ENCODE measurements around the gene WDR54. TPM values are rescaled to one million over a fixed set of nuclear protein-coding genes. Genes with fewer than 3 reads are reported as not detected.
A peak's percentile ranks its signal among the peaks of the same experiment; 100 is the strongest.
"Not testable (repeated sequence)": the region's sequence is repeated elsewhere in the genome, so short reads cannot be mapped to it uniquely, and the experiment has no call there.

The WDR54 gene
- polyA plus RNA-seq, 3 donors = 5.5 to 7.2 (median 6.6) TPM

DNA sequence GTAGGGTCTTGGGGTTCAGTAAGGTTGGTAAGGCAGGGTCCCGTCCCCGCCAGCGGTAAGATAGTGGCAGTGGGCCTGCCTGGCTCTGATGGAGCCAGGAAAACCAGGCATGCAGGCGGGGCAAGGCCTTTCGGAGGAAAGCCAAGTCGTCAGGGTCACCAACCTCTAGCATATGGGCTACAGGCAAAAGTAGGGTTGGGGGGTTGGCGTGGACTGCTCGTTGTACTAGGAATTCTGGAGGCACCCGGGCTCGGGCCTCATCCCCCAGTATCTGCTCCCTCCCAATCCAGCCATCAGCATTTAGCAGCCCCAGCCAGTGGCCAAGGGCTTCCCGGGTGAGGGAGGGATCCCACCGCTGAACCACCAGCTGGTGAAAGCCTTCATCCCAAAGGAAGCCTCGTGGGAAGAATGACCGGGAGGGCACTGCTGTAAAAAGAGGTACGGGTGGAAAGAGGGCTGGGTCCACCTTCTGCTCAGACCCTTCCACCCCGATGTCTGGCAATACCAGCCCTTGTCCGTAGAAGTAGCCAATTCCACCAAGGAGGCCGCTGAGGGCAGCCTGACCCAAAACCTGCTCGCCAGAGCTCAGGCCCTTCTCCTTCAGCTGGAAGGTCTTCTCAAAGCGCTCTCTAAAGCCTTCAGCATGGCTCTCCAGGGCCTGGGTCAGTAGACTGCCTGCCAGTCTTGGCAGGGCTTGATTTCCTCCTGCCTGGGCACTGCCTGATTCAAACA, 40.7 kb downstream of the WDR54 start:
- 86 to 92% (median 91%) methylated on average over 20 of the region's 20 CpGs for WGBS, 3 donors
- no peak overlapping the region for H3K27ac ChIP-seq (ENCODE audit: low read depth, low read length)

DNA sequence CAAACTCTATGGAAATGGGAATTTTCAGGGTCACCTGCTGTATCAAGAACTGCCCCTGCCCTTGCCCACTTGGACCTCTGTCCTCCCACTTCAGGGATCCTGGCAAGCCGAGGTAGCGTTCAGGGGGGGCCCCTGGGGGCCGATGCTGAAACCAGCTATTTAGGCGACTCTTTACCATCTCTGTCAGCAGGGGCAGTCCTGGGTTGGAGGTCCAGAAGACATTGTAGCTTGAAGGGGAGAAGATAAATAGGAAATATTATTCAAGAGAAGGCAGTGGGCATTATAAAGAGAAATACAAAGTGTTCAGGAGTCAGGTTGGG, 41.2 kb downstream of the WDR54 start:
- no peak overlapping the region for H3K27ac ChIP-seq (ENCODE audit: low read depth, low read length)
- 71 to 91% (median 88%) methylated on average over 4 of the region's 4 CpGs for WGBS, 3 donors

DNA sequence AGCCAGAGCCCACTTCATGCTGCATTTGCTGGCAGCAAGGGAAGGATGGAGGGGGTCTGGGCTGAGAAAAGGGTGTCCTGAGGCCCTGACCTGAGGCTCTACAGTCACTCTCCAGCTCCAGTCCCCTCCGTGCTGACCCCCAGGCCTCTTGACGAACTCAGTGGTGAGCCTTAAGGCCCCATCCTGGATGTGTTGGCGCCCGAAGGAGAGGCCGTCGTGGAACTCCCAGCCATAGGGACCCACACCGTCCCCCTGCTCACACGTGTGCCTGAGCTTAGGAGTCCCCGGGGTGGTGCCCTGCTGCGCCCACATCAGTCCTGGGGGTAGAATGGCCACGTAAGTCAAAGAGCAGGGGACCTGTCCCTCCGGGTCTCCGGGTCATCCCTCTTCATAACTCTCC, 42.9 kb downstream of the WDR54 start:
- WGBS, 3 donors = 1 to 8% (median 6%) methylated on average over 13 of the region's 13 CpGs
- H3K27ac ChIP-seq (ENCODE audit: low read depth, low read length) = no peak overlapping the region

DNA sequence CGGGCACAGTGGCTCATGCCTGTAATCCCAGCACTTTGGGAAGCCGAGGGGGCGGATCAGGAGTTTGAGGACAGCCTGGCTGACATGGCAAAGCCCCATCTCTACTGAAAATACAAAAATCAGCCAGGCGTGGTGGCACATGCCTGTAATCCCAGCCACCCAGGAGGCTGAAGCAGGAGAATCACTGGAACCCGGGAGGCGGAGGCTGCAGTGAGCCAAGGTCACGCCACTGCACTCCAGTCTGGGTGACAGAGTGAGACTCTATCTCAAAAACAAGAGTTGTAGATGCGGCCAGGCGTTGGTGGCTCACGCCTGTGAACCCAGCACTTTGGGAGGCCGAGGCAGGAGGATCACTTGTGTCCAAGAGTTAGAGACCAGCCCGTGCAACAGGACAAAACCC, 49.2 kb downstream of the WDR54 start:
- not testable (repeated sequence) for H3K27ac ChIP-seq (ENCODE audit: low read depth, low read length)
- WGBS, 3 donors = 93 to 96% (median 95%) methylated on average over 12 of the region's 12 CpGs

DNA sequence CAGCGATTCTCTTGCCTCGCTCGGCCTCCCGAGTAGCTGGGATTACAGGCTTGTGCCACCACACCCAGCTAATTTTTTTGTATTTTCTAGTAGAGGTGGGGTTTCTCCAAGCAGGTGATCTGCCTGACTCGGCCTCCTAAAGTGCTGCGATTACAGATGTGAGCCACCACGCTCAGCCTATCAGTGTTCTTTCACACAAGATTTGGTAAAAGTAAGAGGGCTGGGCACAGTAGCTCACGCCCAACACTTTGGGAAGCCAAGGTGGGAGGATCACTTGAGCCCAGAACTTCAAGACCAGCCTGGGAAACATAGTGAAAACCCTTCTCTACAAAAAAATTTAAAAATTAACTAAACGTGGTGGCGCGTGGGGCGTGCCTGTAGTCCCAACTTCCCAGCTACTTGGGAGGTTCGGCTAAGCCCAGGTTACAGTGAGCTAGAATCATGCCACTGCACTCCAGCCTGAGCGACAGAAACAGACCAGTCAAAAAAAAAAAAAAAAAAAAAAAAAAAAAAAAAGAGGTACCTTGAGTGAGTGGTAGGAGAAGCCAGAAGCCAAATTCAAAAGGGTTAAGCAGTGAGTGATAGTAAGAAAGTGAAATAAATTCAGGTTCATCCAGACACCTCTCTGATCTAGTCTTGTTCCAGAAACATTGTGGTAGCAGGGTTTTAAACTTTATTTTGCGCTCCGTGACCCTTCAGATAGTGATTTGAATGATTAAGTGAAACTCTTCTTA, 50.0 kb downstream of the WDR54 start:
- WGBS, 3 donors = 52 to 63% (median 60%) methylated on average over 16 of the region's 16 CpGs

DNA sequence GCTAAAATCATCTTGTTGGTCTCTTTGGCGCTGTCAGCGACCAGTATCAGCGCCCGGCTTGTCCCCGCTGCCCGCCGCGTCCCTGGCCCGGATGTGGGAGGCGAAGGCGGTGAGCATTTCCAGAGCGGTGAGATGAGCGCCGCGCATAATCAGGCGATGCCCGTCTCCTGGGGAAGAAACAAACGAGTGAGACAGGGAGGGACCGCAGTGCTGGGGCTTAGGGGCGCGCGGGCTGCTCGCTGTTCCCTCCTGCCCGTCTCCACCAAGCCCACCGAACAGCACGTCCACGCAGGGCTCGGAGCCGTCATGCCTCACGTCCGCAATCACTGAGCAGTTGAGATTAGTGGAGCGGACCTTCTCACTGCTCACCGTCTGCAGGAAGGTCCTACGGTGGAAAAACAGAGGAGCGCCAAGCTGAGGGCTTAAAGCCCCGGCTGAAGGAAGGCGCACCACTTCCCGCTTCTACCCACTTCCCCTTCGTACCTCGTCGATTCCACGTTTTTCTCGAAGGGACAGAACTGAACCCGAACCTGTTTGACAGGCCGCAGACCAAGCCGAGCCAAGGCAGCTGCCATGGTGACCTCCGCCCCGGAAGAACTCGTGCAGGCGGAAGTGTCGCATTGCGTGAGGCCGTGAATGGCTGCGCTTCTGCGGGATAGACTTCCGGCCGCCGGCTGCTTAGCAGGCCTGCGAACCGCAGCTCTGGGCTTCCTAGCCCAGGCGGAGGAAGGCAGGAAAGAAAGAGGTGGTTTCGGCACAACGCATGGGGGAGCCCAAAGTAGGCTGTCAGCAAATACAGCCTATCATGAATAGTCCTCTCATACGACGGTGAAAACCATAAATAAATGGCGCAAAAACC, 50.8 kb downstream of the WDR54 start, which contains the start of gene MRPL53:
Gene MRPL53, minus strand, starts transcription at position 595 of the 859 bp plus-strand sequence. Its CDS starts 20 bp downstream, at position 575.
- H3K27ac ChIP-seq (ENCODE audit: low read depth, low read length) = peak within 1 kb of the TSS; percentile 31
- 0 to 1% (median 1%) methylated on average over 66 of the region's 66 CpGs for WGBS, 3 donors

More for the DNA sequence above, 50.0 kb downstream of the WDR54 start:
- H3K27ac ChIP-seq (ENCODE audit: low read depth, low read length) = no peak overlapping the region

DNA sequence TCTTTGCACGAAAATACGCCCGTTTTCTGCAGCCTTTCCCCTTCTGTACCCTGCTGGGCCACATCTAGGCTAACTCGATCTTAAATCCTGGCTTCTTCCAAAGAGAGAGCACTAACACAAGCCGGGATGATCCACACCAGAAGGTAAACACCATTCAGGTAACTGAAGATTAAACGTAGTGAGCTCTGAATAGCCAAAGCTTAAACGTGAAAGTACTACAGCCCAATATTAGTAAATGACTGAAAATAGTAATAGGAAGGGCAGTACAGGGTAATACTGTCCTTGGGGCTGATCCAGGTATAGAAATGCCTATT, 51.4 kb downstream of the WDR54 start:
- H3K27ac ChIP-seq (ENCODE audit: low read depth, low read length) = no peak overlapping the region
- 8 to 15% (median 10%) methylated on average over 7 of the region's 7 CpGs for WGBS, 3 donors

DNA sequence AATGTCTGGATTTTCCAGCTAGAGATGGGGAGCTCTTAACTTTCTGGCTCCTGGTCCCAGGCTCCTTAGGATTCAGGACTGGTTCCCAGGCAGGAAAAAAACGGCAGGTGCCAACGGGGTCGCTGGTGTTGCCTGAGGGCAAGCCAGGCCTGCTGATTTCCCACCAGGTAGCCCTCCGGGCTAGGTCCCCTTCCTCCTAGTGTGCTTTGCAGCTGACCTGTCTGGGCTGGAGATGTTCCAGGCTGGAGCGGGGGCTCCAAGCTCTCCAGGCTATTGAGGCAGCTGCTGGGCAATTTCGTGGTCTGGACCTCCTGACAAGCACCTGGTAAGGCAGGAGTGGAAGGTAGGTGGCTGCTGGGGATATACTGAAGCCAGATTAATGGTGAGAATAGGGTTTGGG, 53.0 kb downstream of the WDR54 start:
- H3K27ac ChIP-seq (ENCODE audit: low read depth, low read length) = no peak overlapping the region
- 92 to 96% (median 92%) methylated on average over 6 of the region's 6 CpGs for WGBS, 3 donors

DNA sequence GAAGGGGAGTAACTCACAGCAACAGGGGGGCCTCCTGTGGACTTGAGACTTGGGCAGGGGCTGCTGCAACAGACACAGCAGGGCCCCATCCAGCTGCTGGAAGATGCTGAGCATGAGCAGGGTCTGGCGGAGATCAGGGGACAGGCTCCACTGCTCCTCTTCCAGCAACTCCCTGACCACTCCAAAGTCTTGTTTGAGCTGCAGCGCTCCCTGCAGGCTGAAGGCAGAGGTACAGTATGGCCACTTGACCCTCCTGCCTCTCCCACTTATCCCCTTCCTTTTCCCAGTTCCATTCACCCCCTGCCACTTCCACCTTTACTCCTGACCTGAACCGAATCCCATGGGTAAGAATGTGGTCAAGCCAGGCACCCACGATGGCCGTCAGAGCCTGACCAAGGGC, 53.4 kb downstream of the WDR54 start:
- WGBS, 3 donors = 78 to 91% (median 82%) methylated on average over 5 of the region's 5 CpGs

More for the DNA sequence above, 53.4 kb downstream of the WDR54 start:
- no peak overlapping the region for H3K27ac ChIP-seq (ENCODE audit: low read depth, low read length)

Other genes starting within 250 kb of the WDR54 start
- gene MOB1A, start 242.9 kb upstream of the WDR54 start, polyA plus RNA-seq = 10 to 100 TPM; 11.2 to 43.4 (median 33.6) TPM
- 10 to 100 TPM; 36.1 to 55.4 (median 41.0) TPM for gene MTHFD2, start 223.1 kb upstream of the WDR54 start, polyA plus RNA-seq
- 1 to 10 TPM in 1 of 3 donors, under 1 TPM in 2; 0.32 to 1.0 (median 0.71) TPM for gene SLC4A5, start 78.3 kb upstream of the WDR54 start, polyA plus RNA-seq
- 100 to 1,000 TPM in 1 of 3 donors, 10 to 100 TPM in 2; 40.0 to 127 (median 70.4) TPM for gene DCTN1, start 41.4 kb upstream of the WDR54 start, polyA plus RNA-seq
- 1 to 10 TPM in 2 of 3 donors, under 1 TPM in 1; 0.43 to 2.4 (median 1.5) TPM for gene C2orf81, start 111 bp upstream of the WDR54 start, polyA plus RNA-seq
- gene RTKN, start 20.2 kb downstream of the WDR54 start, polyA plus RNA-seq = 10 to 100 TPM in 2 of 3 donors, 1 to 10 TPM in 1; 8.5 to 28.0 (median 13.2) TPM
- gene INO80B, start 33.4 kb downstream of the WDR54 start, polyA plus RNA-seq = 10 to 100 TPM; 21.4 to 37.9 (median 33.6) TPM
- gene WBP1, start 36.7 kb downstream of the WDR54 start, polyA plus RNA-seq = 10 to 100 TPM; 69.0 to 81.3 (median 78.1) TPM
- gene MOGS, start 43.7 kb downstream of the WDR54 start, polyA plus RNA-seq = 10 to 100 TPM; 18.3 to 38.7 (median 29.1) TPM
- gene MRPL53, start 51.0 kb downstream of the WDR54 start, polyA plus RNA-seq = 100 to 1,000 TPM in 1 of 3 donors, 10 to 100 TPM in 2; 43.1 to 112 (median 84.6) TPM
- 1 to 10 TPM; 2.7 to 6.6 (median 5.0) TPM for gene CCDC142, start 61.3 kb downstream of the WDR54 start, polyA plus RNA-seq
- gene TTC31, start 61.4 kb downstream of the WDR54 start, polyA plus RNA-seq = 10 to 100 TPM; 10.6 to 15.5 (median 14.2) TPM
- gene LBX2, start 77.9 kb downstream of the WDR54 start, polyA plus RNA-seq = 1 to 10 TPM; 1.3 to 3.3 (median 1.4) TPM
- 10 to 100 TPM; 11.1 to 22.5 (median 11.5) TPM for gene PCGF1, start 86.0 kb downstream of the WDR54 start, polyA plus RNA-seq
- under 1 TPM in 1 of 3 donors, not detected in 2; 0.03 TPM for gene TLX2, start 92.7 kb downstream of the WDR54 start, polyA plus RNA-seq
- gene DQX1, start 104.5 kb downstream of the WDR54 start, polyA plus RNA-seq = under 1 TPM in 2 of 3 donors, not detected in 1; 0.31 to 0.51 TPM
- gene AUP1, start 108.0 kb downstream of the WDR54 start, polyA plus RNA-seq = 100 to 1,000 TPM in 2 of 3 donors, 10 to 100 TPM in 1; 86.1 to 159 (median 152) TPM
- gene HTRA2, start 108.2 kb downstream of the WDR54 start, polyA plus RNA-seq = 10 to 100 TPM; 21.0 to 48.9 (median 43.7) TPM
- 1 to 10 TPM in 2 of 3 donors, under 1 TPM in 1; 0.78 to 4.7 (median 2.8) TPM for gene LOXL3, start 132.2 kb downstream of the WDR54 start, polyA plus RNA-seq
- 10 to 100 TPM in 2 of 3 donors, 1 to 10 TPM in 1; 8.8 to 23.4 (median 16.2) TPM for gene DOK1, start 133.0 kb downstream of the WDR54 start, polyA plus RNA-seq
- gene M1AP, start 226.6 kb downstream of the WDR54 start, polyA plus RNA-seq = under 1 TPM; 0.34 to 0.70 (median 0.48) TPM
- gene SEMA4F, start 232.5 kb downstream of the WDR54 start, polyA plus RNA-seq = 1 to 10 TPM; 2.1 to 3.5 (median 3.0) TPM

Measured in adipose tissue (tissue), 3 donors.